HEK293 (cell line): Measurements from ENCODE around the gene AMIGO1.

Experiments
- CTCF ChIA-PET: fragments of 350-600 bp; formaldehyde crosslinking; extraction: SDS; loops from one replicate; lab custom pipeline; 2021; ENCODE audit warnings: antibody characterized with exemption; lab: Yijun Ruan, JAX
- POLR2A ChIA-PET: fragments of 300-600 bp; formaldehyde crosslinking; extraction: SDS; loops from one replicate; lab custom pipeline; 2020; ENCODE audit warnings: antibody characterized with exemption, inconsistent platforms; lab: Yijun Ruan, JAX
- H3K27ac ChIP-seq: fragments of 200-500 bp; sonication (Bioruptor generic); 2 replicates; pipeline ENCODE4 v1.5.1; 2014; ENCODE audit warnings: low read depth, low read length, control low read depth, inconsistent platforms; ENCODE audit errors: extremely low read depth
- H3K36me3 ChIP-seq, 2 experiments: fragments of 200-500 bp in 1 of 2; sonication (Bioruptor generic) in 1 of 2; 1 replicate in 1 of 2; 2 replicates in 1 of 2; pipeline ENCODE4 v1.5.1; 2014 to 2017; ENCODE audit warnings: inconsistent platforms in 2 of 2, low read length in 2 of 2; ENCODE audit not compliant: control insufficient read depth in 2 of 2, insufficient read depth in 1 of 2
- H3K4me1 ChIP-seq: fragments of 200-500 bp; sonication (Bioruptor generic); 2 replicates; pipeline ENCODE4 v1.5.1; 2014; ENCODE audit warnings: mild to moderate bottlenecking, low read length, inconsistent platforms; ENCODE audit not compliant: control insufficient read depth, insufficient read depth
- H3K4me3 ChIP-seq: 2 replicates; pipeline ENCODE4 v1.5.1; 2011; ENCODE audit warnings: low read depth, mild to moderate bottlenecking, control low read depth, low read length, moderate library complexity
- H3K9me3 ChIP-seq: fragments of 200-500 bp; sonication (Bioruptor generic); 2 replicates; pipeline ENCODE4 v1.5.1; 2014; ENCODE audit warnings: low read depth, low read length, inconsistent platforms; ENCODE audit not compliant: control insufficient read depth, insufficient read depth
- BCL11A ChIP-seq: fragments of 450-650 bp; formaldehyde crosslinking; IDR thresholded peaks from 2 replicates; pipeline ENCODE4 v1.5.1; 2016; ENCODE audit warnings: low read depth, missing biosample characterization, missing genetic modification characterization
- GLIS1 ChIP-seq: fragments of 450-650 bp; formaldehyde crosslinking; IDR thresholded peaks from 2 replicates; pipeline ENCODE4 v1.5.1; 2016; ENCODE audit warnings: missing biosample characterization, missing genetic modification characterization
- KLF10 ChIP-seq: fragments of 450-650 bp; IDR thresholded peaks from 2 replicates; pipeline ENCODE4 v1.5.1; 2018; ENCODE audit warnings: missing biosample characterization, mild to moderate bottlenecking, missing genetic modification characterization
- KLF16 ChIP-seq: fragments of 450-650 bp; formaldehyde crosslinking; IDR thresholded peaks from 2 replicates; pipeline ENCODE4 v1.5.1; 2017; ENCODE audit warnings: missing biosample characterization, missing genetic modification characterization
- TCF7L2 ChIP-seq: IDR thresholded peaks from 2 replicates; pipeline ENCODE4 v1.6.1; 2011; ENCODE audit warnings: low read depth, mild to moderate bottlenecking, inconsistent platforms, low read length, moderate library complexity, borderline replicate concordance
- ZBTB10 ChIP-seq: fragments of 450-650 bp; formaldehyde crosslinking; IDR thresholded peaks from 2 replicates; pipeline ENCODE4 v1.5.1; 2016; ENCODE audit warnings: missing biosample characterization, missing genetic modification characterization
- ZBTB17 ChIP-seq: fragments of 450-650 bp; formaldehyde crosslinking; IDR thresholded peaks from 2 replicates; pipeline ENCODE4 v1.5.1; 2016; ENCODE audit warnings: missing biosample characterization, missing genetic modification characterization
- ZBTB7A ChIP-seq: fragments of 450-650 bp; formaldehyde crosslinking; IDR thresholded peaks from 2 replicates; pipeline ENCODE4 v1.5.1; 2016; ENCODE audit warnings: low read depth, missing biosample characterization, missing genetic modification characterization
- ZNF132 ChIP-seq: fragments of 450-650 bp; formaldehyde crosslinking; IDR thresholded peaks from 2 replicates; pipeline ENCODE4 v1.5.1; 2017; ENCODE audit warnings: missing biosample characterization, missing genetic modification characterization, borderline replicate concordance
- ZNF169 ChIP-seq: fragments of 450-650 bp; formaldehyde crosslinking; IDR thresholded peaks from 2 replicates; pipeline ENCODE4 v1.5.1; 2016; ENCODE audit warnings: missing biosample characterization, missing genetic modification characterization
- ZNF221 ChIP-seq: fragments of 450-650 bp; formaldehyde crosslinking; IDR thresholded peaks from 2 replicates; pipeline ENCODE4 v1.5.1; 2017; ENCODE audit warnings: missing biosample characterization, missing genetic modification characterization, borderline replicate concordance
- ZNF24 ChIP-seq: fragments of 450-650 bp; formaldehyde crosslinking; IDR thresholded peaks from 2 replicates; pipeline ENCODE4 v1.5.1; 2016; ENCODE audit warnings: missing biosample characterization, missing genetic modification characterization
- ZNF37A ChIP-seq: fragments of 450-650 bp; IDR thresholded peaks from 2 replicates; pipeline ENCODE4 v1.5.1; 2018; ENCODE audit warnings: missing biosample characterization, missing genetic modification characterization
- ZNF398 ChIP-seq: fragments of 450-650 bp; formaldehyde crosslinking; IDR thresholded peaks from 2 replicates; pipeline ENCODE4 v1.5.1; 2017; ENCODE audit warnings: missing biosample characterization, missing genetic modification characterization
- ZNF518A ChIP-seq: fragments of 450-650 bp; formaldehyde crosslinking; conservative IDR thresholded peaks from 2 replicates; pipeline ENCODE4 v1.5.1; 2016; ENCODE audit warnings: low read depth, missing biosample characterization, missing genetic modification characterization
- ZNF561 ChIP-seq: fragments of 450-650 bp; IDR thresholded peaks from 2 replicates; pipeline ENCODE4 v1.5.1; 2018; ENCODE audit warnings: missing biosample characterization, missing genetic modification characterization, borderline replicate concordance
- ZNF629 ChIP-seq: fragments of 450-650 bp; formaldehyde crosslinking; IDR thresholded peaks from 2 replicates; pipeline ENCODE4 v1.5.1; 2017; ENCODE audit warnings: missing biosample characterization, missing genetic modification characterization
- ZNF660 ChIP-seq: fragments of 450-650 bp; IDR thresholded peaks from 2 replicates; pipeline ENCODE4 v1.5.1; 2018; ENCODE audit warnings: missing biosample characterization, mild to moderate bottlenecking, missing genetic modification characterization
- ZNF670 ChIP-seq: fragments of 450-650 bp; formaldehyde crosslinking; IDR thresholded peaks from 2 replicates; pipeline ENCODE4 v1.5.1; 2016; ENCODE audit warnings: missing biosample characterization, missing genetic modification characterization, low read depth
- ZNF692 ChIP-seq: fragments of 450-650 bp; formaldehyde crosslinking; IDR thresholded peaks from 2 replicates; pipeline ENCODE4 v1.5.1; 2016; ENCODE audit warnings: missing biosample characterization, missing genetic modification characterization
- ZNF830 ChIP-seq: fragments of 450-650 bp; IDR thresholded peaks from 2 replicates; pipeline ENCODE4 v1.5.0; 2018; ENCODE audit warnings: missing biosample characterization, missing genetic modification characterization, low read depth, mild to moderate bottlenecking, moderate library complexity
- ZSCAN5A ChIP-seq: fragments of 450-650 bp; formaldehyde crosslinking; IDR thresholded peaks from 2 replicates; pipeline ENCODE4 v1.5.1; 2016; ENCODE audit warnings: missing biosample characterization, missing genetic modification characterization

The AMIGO1 gene

GRCh38 chr1:109481646-109482045 lies 27.9 kb downstream of the AMIGO1 start:
- Histone ChIP-seq H3K27ac (no peak overlapping the region), H3K9me3 (no peaks in the 10 kb centered on the region)
- ChIA-PET CTCF (interaction anchor here (0.6 to 5.5 kb wide), 4 partner anchors 11 to 370 kb away, joined by 3 to 39 read pairs (median 8); partner anchors contain the start of gene CYB561D1), POLR2A (no interaction called here)
- TF ChIP-seq ZNF670 (tag by site-specific recombination), result no peak
- no peak for TF ChIP-seq KLF16 (tag by site-specific recombination)
- no peak for TF ChIP-seq ZNF518A (tag by site-specific recombination)
- TF ChIP-seq ZNF24 (tag by site-specific recombination), result no peak
- TF ChIP-seq ZNF692 (tag by site-specific recombination), result no peak
- TF ChIP-seq GLIS1, result no peak
- no peak for TF ChIP-seq ZNF629 (tag by site-specific recombination)
- TF ChIP-seq ZNF830 (tag by site-specific recombination), result no peak
- TF ChIP-seq ZNF169 (tag by site-specific recombination), result no peak
- TF ChIP-seq ZSCAN5A (tag by site-specific recombination), result no peak
- no peak for TF ChIP-seq ZBTB17 (tag by site-specific recombination)
- TF ChIP-seq ZNF221 (tag by site-specific recombination), result no peak
- TF ChIP-seq, all 188 proteins: peak for 0
- Histone ChIP-seq H3K36me3 (peaks cover 0 to 9% of the 10 kb centered on the region in 2 experiments; a peak in 1 of 3 replicates), H3K4me3 (no peak overlapping the region), H3K4me1 (no peaks in the 10 kb centered on the region)

- no peak overlapping the region for H3K4me3 ChIP-seq
- ChIA-PET CTCF (interaction anchor here (1.7 to 2.1 kb wide), 3 partner anchors 11 to 53 kb away, joined by 5 to 7 read pairs (median 5); no protein-coding TSS in a partner anchor), POLR2A (no interaction called here)
- no peak overlapping the region for H3K27ac ChIP-seq
- no peaks in the 10 kb centered on the region for H3K36me3 ChIP-seq
- H3K4me1 ChIP-seq, result no peaks in the 10 kb centered on the region
- TF ChIP-seq KLF10, result no peak
- no peak for TF ChIP-seq ZNF132 (tag by site-specific recombination)
- TF ChIP-seq ZBTB7A (tag by site-specific recombination), result no peak
- no peak for TF ChIP-seq ZNF37A (tag by site-specific recombination)
- TF ChIP-seq ZBTB10 (tag by site-specific recombination), result no peak
- no peak for TF ChIP-seq TCF7L2
- no peak for TF ChIP-seq BCL11A (tag by site-specific recombination)
- no peak for TF ChIP-seq ZNF660
- TF ChIP-seq ZNF398 (tag by site-specific recombination), result no peak
- TF ChIP-seq ZNF561 (tag by site-specific recombination), result no peak
- H3K9me3 ChIP-seq, result no peaks in the 10 kb centered on the region
Measured at GRCh38 chr1:109479901-109480300, 29.6 kb downstream of the AMIGO1 start.
